Mesenchymal stem cell (in vitro differentiated cells and primary cell): ENCODE data around the gene VSIG4.
"Not testable (repeated sequence)": the region's sequence is repeated elsewhere in the genome, so short reads cannot be mapped to it uniquely, and the experiment has no call there.

Experiments
- DNase-seq: peaks from one replicate; pipeline ENCODE4 v3.0.0-alpha.2; 2013
- H2AFZ ChIP-seq: one replicate; pipeline ENCODE4 v1.6.1; 2013; ENCODE audit warnings: low read depth, mild to moderate bottlenecking, control low read depth, inconsistent platforms, low read length, moderate library complexity
- H2AK5ac ChIP-seq: 2 replicates; pipeline ENCODE4 v1.6.1; 2013; ENCODE audit warnings: low read length, moderate library complexity, mild to moderate bottlenecking, inconsistent platforms; ENCODE audit not compliant: severe bottlenecking
- H2BK120ac ChIP-seq: one replicate; pipeline ENCODE4 v1.6.1; 2013; ENCODE audit warnings: low read depth, mild to moderate bottlenecking, inconsistent platforms, low read length, moderate library complexity
- H2BK12ac ChIP-seq, 2 experiments: one replicate each; pipeline ENCODE4 v1.6.1; 2013; ENCODE audit warnings: inconsistent platforms in 2 of 2, low read length in 2 of 2, mild to moderate bottlenecking in 2 of 2, moderate library complexity in 2 of 2, control low read depth in 1 of 2
- H2BK15ac ChIP-seq: one replicate; pipeline ENCODE4 v1.6.1; 2013; ENCODE audit warnings: mild to moderate bottlenecking, low read depth, inconsistent platforms; ENCODE audit not compliant: poor library complexity, severe bottlenecking
- H2BK5ac ChIP-seq: 2 replicates; pipeline ENCODE4 v1.6.1; 2013; ENCODE audit warnings: low read depth, mild to moderate bottlenecking, low read length, control low read depth, inconsistent platforms; ENCODE audit not compliant: poor library complexity, severe bottlenecking
- H3K14ac ChIP-seq, 2 experiments: one replicate each; pipeline ENCODE4 v1.6.1; 2013; ENCODE audit warnings: inconsistent platforms in 2 of 2, low read length in 2 of 2, control low read depth in 1 of 2, mild to moderate bottlenecking in 1 of 2, moderate library complexity in 1 of 2
- H3K18ac ChIP-seq, 2 experiments: one replicate each; pipeline ENCODE4 v1.6.1; 2013; ENCODE audit warnings: inconsistent platforms in 2 of 2, low read length in 2 of 2, control low read depth in 1 of 2, low read depth in 1 of 2, mild to moderate bottlenecking in 1 of 2
- H3K23ac ChIP-seq, 2 experiments: one replicate each; pipeline ENCODE4 v1.6.1; 2013; ENCODE audit warnings: inconsistent platforms in 2 of 2, low read length in 2 of 2, mild to moderate bottlenecking in 2 of 2, moderate library complexity in 2 of 2, control low read depth in 1 of 2
- H3K27ac ChIP-seq: 2 replicates; pipeline ENCODE4 v1.5.1; 2013; ENCODE audit warnings: mild to moderate bottlenecking, moderate library complexity, low read length, control low read depth, inconsistent platforms; ENCODE audit not compliant: poor library complexity, severe bottlenecking
- H3K27me3 ChIP-seq, 2 experiments: 2 replicates each; pipeline versions ENCODE4 v1.6.1 to v1.7.0; 2013; ENCODE audit warnings: low read length in 2 of 2, mild to moderate bottlenecking in 2 of 2, moderate library complexity in 2 of 2, control low read depth in 1 of 2, inconsistent platforms in 1 of 2; ENCODE audit not compliant: control insufficient read depth in 1 of 2, insufficient read depth in 1 of 2
- H3K36me3 ChIP-seq, 2 experiments: 2 replicates each; pipeline versions ENCODE4 v1.6.1 to v1.7.0; 2013; ENCODE audit warnings: low read length in 2 of 2, control low read depth in 1 of 2, inconsistent platforms in 1 of 2, low read depth in 1 of 2, mild to moderate bottlenecking in 1 of 2; ENCODE audit not compliant: insufficient read depth in 2 of 2, control insufficient read depth in 1 of 2
- H3K4ac ChIP-seq, 2 experiments: one replicate each; pipeline ENCODE4 v1.6.1; 2013; ENCODE audit warnings: inconsistent platforms in 2 of 2, low read length in 2 of 2, mild to moderate bottlenecking in 2 of 2, moderate library complexity in 2 of 2, control low read depth in 1 of 2, low read depth in 1 of 2
- H3K4me1 ChIP-seq: 2 replicates; pipeline ENCODE4 v1.6.1; 2013; ENCODE audit warnings: low read depth, low read length, control low read depth; ENCODE audit not compliant: control insufficient read depth, insufficient read depth
- H3K4me2 ChIP-seq: 2 replicates; pipeline ENCODE4 v1.6.1; 2013; ENCODE audit warnings: low read length, mild to moderate bottlenecking, inconsistent platforms; ENCODE audit not compliant: poor library complexity, severe bottlenecking
- H3K4me3 ChIP-seq, 2 experiments: 2 replicates each; pipeline versions ENCODE4 v1.5.1 to v1.7.0; 2013; ENCODE audit warnings: low read length in 2 of 2, mild to moderate bottlenecking in 2 of 2, control low read depth in 1 of 2, low read depth in 1 of 2; ENCODE audit not compliant: insufficient read depth in 1 of 2
- H3K79me1 ChIP-seq: replicated peaks from 2 replicates; pipeline ENCODE4 v1.6.1; 2013; ENCODE audit warnings: mild to moderate bottlenecking, control low read depth, low read length, inconsistent platforms; ENCODE audit not compliant: poor library complexity, severe bottlenecking
- H3K9ac ChIP-seq: 2 replicates; pipeline ENCODE4 v1.7.0; 2013; ENCODE audit warnings: mild to moderate bottlenecking, low read length, moderate library complexity
- H3K9me3 ChIP-seq: 2 replicates; pipeline ENCODE4 v1.7.0; 2013; ENCODE audit warnings: mild to moderate bottlenecking, low read length; ENCODE audit not compliant: control insufficient read depth
- H4K8ac ChIP-seq: one replicate; pipeline ENCODE4 v1.6.1; 2013; ENCODE audit warnings: inconsistent platforms, mild to moderate bottlenecking, low read length, moderate library complexity
- H4K91ac ChIP-seq: one replicate; pipeline ENCODE4 v1.6.1; 2013; ENCODE audit warnings: mild to moderate bottlenecking, low read length, inconsistent platforms
- WGBS: methylation state at CpG from one replicate; pipeline ENCODE4 v1.1.7; 2013; ENCODE audit warnings: mixed read lengths; 5-methylcytosine and 5-hydroxymethylcytosine counted together

Gene VSIG4

DNA sequence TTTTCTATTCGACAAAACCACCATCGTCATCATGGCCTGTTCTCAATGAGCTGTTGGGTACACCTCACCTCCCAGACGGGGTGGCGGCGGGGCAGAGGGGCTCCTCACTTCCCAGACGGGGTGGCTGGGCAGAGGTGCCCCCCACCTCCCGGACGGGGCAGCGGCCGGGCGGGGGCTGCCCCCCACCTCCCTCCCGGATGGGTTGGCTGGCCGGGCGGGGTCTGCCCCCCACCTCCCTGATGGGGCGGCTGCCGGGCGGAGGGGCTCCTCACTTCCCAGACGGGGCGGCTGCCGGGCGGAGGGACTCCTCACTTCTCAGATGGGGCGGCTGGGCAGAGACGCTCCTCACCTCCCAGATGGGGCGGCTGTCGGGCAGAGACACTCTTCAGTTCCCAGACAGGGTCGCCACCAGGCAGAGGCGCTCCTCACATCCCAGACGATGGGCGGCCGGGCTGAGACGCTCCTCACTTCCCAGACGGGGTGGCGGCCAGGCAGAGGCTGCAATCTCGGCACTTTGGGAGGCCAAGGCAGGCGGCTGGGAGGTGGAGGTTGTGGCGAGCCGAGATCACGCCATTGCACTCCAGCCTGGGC, 64.6 kb downstream of the VSIG4 start:
- H3K9ac ChIP-seq, DNase-seq, H2AK5ac ChIP-seq, H3K4me1 ChIP-seq, H2BK120ac ChIP-seq, H2AFZ ChIP-seq, H3K14ac ChIP-seq, H3K4ac ChIP-seq, H3K23ac ChIP-seq, H2BK15ac ChIP-seq, H3K27ac ChIP-seq, H3K4me2 ChIP-seq, H3K18ac ChIP-seq, H3K4me3 ChIP-seq, H3K79me1 ChIP-seq, H3K9me3 ChIP-seq, H4K8ac ChIP-seq, H4K91ac ChIP-seq, H3K36me3 ChIP-seq, H2BK5ac ChIP-seq, H2BK12ac ChIP-seq: not testable (repeated sequence)
- peaks cover 0 to 51% of the 10 kb centered on the region in 2 experiments for H3K27me3 ChIP-seq
- WGBS = 94% methylated on average over 23 of the region's 38 CpGs
